ENCODE results near the gene LILRB5. TPM values are rescaled to one million over a fixed set of nuclear protein-coding genes. Genes with fewer than 3 reads are reported as not detected.

The LILRB5 gene
- total and polyA plus RNA-seq, 2 of the 4 experiments (the other 2 are of a cell fraction), result not detected

- Histone ChIP-seq H3K9me1 (ENCODE audit: insufficient read depth, low read length) (no peaks in the 10 kb centered on the region), H2BK15ac (ENCODE audit: low read depth, low read length) (no peak overlapping the region), H4K5ac (ENCODE audit: low read depth, low read length) (no peak overlapping the region), H4K8ac (ENCODE audit: low read depth in 2 of 2, low read length in 2 of 2) (no peak overlapping the region), H4K91ac (ENCODE audit: insufficient read depth, low read depth, low read length) (no peak overlapping the region), H2BK5ac (ENCODE audit: low read depth, low read length, poor library complexity, severe bottlenecking) (no peak overlapping the region), H2AFZ (replicated peaks; ENCODE audit: low read length, poor library complexity) (no peak overlapping the region), H2BK20ac (ENCODE audit: low read depth, low read length) (no peak overlapping the region), H3K9ac (ENCODE audit: low read depth, low read length) (no peak overlapping the region), H3K18ac (ENCODE audit: low read depth, low read length) (no peak overlapping the region), H3K9me3 (ENCODE audit: control insufficient read depth, insufficient read depth, low read length) (no peaks in the 10 kb centered on the region), H2BK120ac (ENCODE audit: low read depth, low read length) (no peak overlapping the region), H3K4me1 (ENCODE audit: control insufficient read depth, insufficient read depth, low read length) (no peaks in the 10 kb centered on the region), H2AK5ac (ENCODE audit: low read depth, low read length) (no peak overlapping the region), H2AK9ac (replicated peaks; ENCODE audit: low read depth, low read length, poor library complexity) (no peak overlapping the region), H3K4me2 (ENCODE audit: low read depth, low read length) (no peak overlapping the region), H3K4ac (ENCODE audit: low read depth, low read length) (no peak overlapping the region), H3K79me1 (ENCODE audit: low read depth in 1 of 2, low read length in 2 of 2) (no peaks in the 10 kb centered on the region), H3K27ac (ENCODE audit: insufficient read depth, low read length) (no peak overlapping the region), H3K14ac (replicated peaks; ENCODE audit: low read depth, low read length) (no peak overlapping the region), H3K27me3 (ENCODE audit: control insufficient read depth, insufficient read depth, low read length) (peaks cover 13% of the 10 kb centered on the region), H3K36me3 (ENCODE audit: control insufficient read depth, insufficient read depth, low read length) (no peaks in the 10 kb centered on the region), H3K4me3 (ENCODE audit: insufficient read depth, low read depth, low read length) (no peak overlapping the region), H4K20me1 (ENCODE audit: insufficient read depth, low read length) (no peaks in the 10 kb centered on the region), H3K56ac (ENCODE audit: extremely low read depth, insufficient read depth, low read length) (no peak overlapping the region), H3K23ac (ENCODE audit: low read depth, low read length) (no peak overlapping the region)
- TF ChIP-seq FOS (IDR thresholded peaks at IDR 0.05; ENCODE audit: low read depth, low read length), result no peak
- no peak for TF ChIP-seq SMC3 (IDR thresholded peaks at IDR 0.05; ENCODE audit: low read depth, low read length)
- no peak for TF ChIP-seq RCOR1 (IDR thresholded peaks at IDR 0.05; ENCODE audit: insufficient replicate concordance, low read length)
- no peak for TF ChIP-seq CEBPB (IDR thresholded peaks at IDR 0.05; ENCODE audit: low read depth, low read length)
- TF ChIP-seq, protein P1, sequence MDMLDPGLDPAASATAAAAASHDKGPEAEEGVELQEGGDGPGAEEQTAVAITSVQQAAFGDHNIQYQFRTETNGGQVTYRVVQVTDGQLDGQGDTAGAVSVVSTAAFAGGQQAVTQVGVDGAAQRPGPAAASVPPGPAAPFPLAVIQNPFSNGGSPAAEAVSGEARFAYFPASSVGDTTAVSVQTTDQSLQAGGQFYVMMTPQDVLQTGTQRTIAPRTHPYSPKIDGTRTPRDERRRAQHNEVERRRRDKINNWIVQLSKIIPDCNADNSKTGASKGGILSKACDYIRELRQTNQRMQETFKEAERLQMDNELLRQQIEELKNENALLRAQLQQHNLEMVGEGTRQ (IDR thresholded peaks at IDR 0.05; ENCODE audit: low read depth, low read length), result no peak
- TF ChIP-seq MXI1 (IDR thresholded peaks at IDR 0.05; ENCODE audit: borderline replicate concordance, low read depth, low read length), result no peak
- no peak for TF ChIP-seq CHD1 (IDR thresholded peaks at IDR 0.05; ENCODE audit: low read depth, low read length)
- TF ChIP-seq MAFK (IDR thresholded peaks at IDR 0.05; ENCODE audit: low read depth, low read length), result no peak
- TF ChIP-seq RAD21 (IDR thresholded peaks at IDR 0.05; ENCODE audit: low read length), result no peak
- no peak for TF ChIP-seq BHLHE40 (IDR thresholded peaks at IDR 0.05; ENCODE audit: low read depth, low read length)
- no peak for TF ChIP-seq NFE2L2 (IDR thresholded peaks at IDR 0.05; ENCODE audit: low read depth, low read length)
- no peak for TF ChIP-seq MAZ (IDR thresholded peaks at IDR 0.05; ENCODE audit: borderline replicate concordance, low read depth, low read length)
- TF ChIP-seq CTCF (conservative IDR thresholded peaks at IDR 0.05; ENCODE audit: low read depth, low read length), result no peak
- no peak for TF ChIP-seq POLR2A (IDR thresholded peaks at IDR 0.05; ENCODE audit: low read depth, low read length)
- TF ChIP-seq RFX5 (IDR thresholded peaks at IDR 0.05; ENCODE audit: low read depth, low read length), result no peak
- TF ChIP-seq ELK1 (IDR thresholded peaks at IDR 0.05; ENCODE audit: borderline replicate concordance, low read depth, low read length), result no peak
- DNase-seq (no peak), ATAC-seq (ENCODE audit: low read depth) (no peak)
- CTCF ChIA-PET, result no interaction called here
- BruUV-seq (replicated peaks), result no TSS peak
- dilution Hi-C loops (cut with HindIII; ENCODE audit: low sequenced_read_pairs, unreplicated experiment), result no loop called here
- in situ Hi-C loops (cut with MboI; ENCODE audit: low sequenced_read_pairs), result no loop called here
- POLR2A ChIA-PET (ENCODE audit: unreplicated experiment), result no interaction called here
- intact Hi-C loops (cut with micrococcal nuclease), result no loop called here
- WGBS, 2 experiments (ENCODE audit: extremely low coverage in 2 of 2, insufficient read length in 1 of 2), result 60% methylated on average over 2 of the region's 9 CpGs; no CpG with 5 or more reads in 1 of the 2 experiments
Observed at GRCh38 chr19:54252243-54252642, 4.8 kb downstream of the LILRB5 start.
